ENCODE results near the gene SUN5. TPM values are rescaled to one million over a fixed set of nuclear protein-coding genes. Genes with fewer than 3 reads are reported as not detected.
A peak's percentile ranks its signal among the peaks of the same experiment; 100 is the strongest.

SUN5 gene
- total and polyA plus RNA-seq, 3 experiments from 2014 or later: not detected

- H3K36me3 ChIP-seq (ENCODE audit: insufficient read depth, low read length): no peaks in the 10 kb centered on the region
- ChIA-PET POLR2A (interaction anchor here (0.6 to 1.4 kb wide), 2 partner anchors 25 to 831 kb away, joined by 3 to 6 read pairs; no protein-coding TSS in a partner anchor), CTCF (interaction anchor here (1.9 to 2.4 kb wide), 4 partner anchors 8 to 58 kb away, joined by 8 to 12 read pairs (median 10); partner anchors contain the start of gene SUN5)
- Mint-ChIP-seq H3K4me3 (no peak overlapping the region), H3K36me3 (peaks cover 0 to 3% (median under 1%) of the 10 kb centered on the region in 3 donors), H3K27ac (peak overlapping the region in 2 of 8 donors; percentile 25 to 35), H3K4me1 (peaks cover 18 to 44% (median 34%) of the 10 kb centered on the region in 3 donors), H3K9me3 (peaks cover 0 to 4% (median 0%) of the 10 kb centered on the region in 5 donors), H3K27me3 (peaks cover 0 to 4% of the 10 kb centered on the region in 2 donors)
- no peak overlapping the region for H3K27ac ChIP-seq (ENCODE audit: low read depth, low read length)
- H3K9me3 ChIP-seq (ENCODE audit: low read length): no peaks in the 10 kb centered on the region
- no peak for DNase-seq
- no peaks in the 10 kb centered on the region for H3K27me3 ChIP-seq (ENCODE audit: insufficient read depth, low read length, poor library complexity, severe bottlenecking)
- H3K4me1 ChIP-seq (ENCODE audit: insufficient read depth, low read length): peaks cover 28% of the 10 kb centered on the region
- no peak overlapping the region for H3K4me3 ChIP-seq (ENCODE audit: low read length)
Observed at GRCh38 chr20:32946629-32947028, 57.6 kb downstream of the SUN5 start.

GRCh38 chr20:32945710-32946221, 58.5 kb downstream of the SUN5 start:
- Mint-ChIP-seq H3K36me3 (peaks cover 0 to 4% (median 3%) of the 10 kb centered on the region in 3 donors), H3K27ac (peak overlapping the region in 7 of 8 donors; percentile 17 to 90 (median 68)), H3K4me3 (peak overlapping the region in 3 of 7 donors; percentile 29 to 49 (median 42)), H3K4me1 (peaks cover 16 to 39% (median 28%) of the 10 kb centered on the region in 3 donors), H3K27me3 (peaks cover 0 to 6% of the 10 kb centered on the region in 2 donors), H3K9me3 (peaks cover 0 to 4% (median 0%) of the 10 kb centered on the region in 5 donors)
- Histone ChIP-seq H3K27me3 (ENCODE audit: insufficient read depth, low read length, poor library complexity, severe bottlenecking) (no peaks in the 10 kb centered on the region), H3K4me3 (ENCODE audit: low read length) (no peak overlapping the region), H3K9me3 (ENCODE audit: low read length) (no peaks in the 10 kb centered on the region), H3K36me3 (ENCODE audit: insufficient read depth, low read length) (no peaks in the 10 kb centered on the region), H3K4me1 (ENCODE audit: insufficient read depth, low read length) (peaks cover 19% of the 10 kb centered on the region), H3K27ac (ENCODE audit: low read depth, low read length) (no peak overlapping the region)
- DNase-seq: peak in 3 of 5 donors; percentile 17 to 58 (median 52)
- ChIA-PET POLR2A (interaction anchor here (1.0 to 1.4 kb wide), 2 partner anchors 26 to 32 kb away, joined by 4 to 6 read pairs; no protein-coding TSS in a partner anchor), CTCF (interaction anchor here (0.8 to 2.4 kb wide), 11 partner anchors 9 to 156 kb away, joined by 3 to 12 read pairs (median 4); partner anchors contain the start of gene SUN5)

- Mint-ChIP-seq H3K4me3 (no peak overlapping the region), H3K4me1 (peaks cover 15 to 18% (median 17%) of the 10 kb centered on the region in 3 donors), H3K9me3 (peaks cover 0 to 4% (median 0%) of the 10 kb centered on the region in 5 donors), H3K36me3 (peaks cover 0 to 4% (median 3%) of the 10 kb centered on the region in 3 donors), H3K27me3 (peaks cover 0 to 6% of the 10 kb centered on the region in 2 donors), H3K27ac (no peak overlapping the region)
- H3K36me3 ChIP-seq (ENCODE audit: insufficient read depth, low read length): no peaks in the 10 kb centered on the region
- CTCF ChIA-PET: interaction anchor here (1.1 kb wide), 1 partner anchor 153 kb away, joined by 3 read pairs; no protein-coding TSS in a partner anchor
- H3K4me1 ChIP-seq (ENCODE audit: insufficient read depth, low read length): peaks cover 19% of the 10 kb centered on the region
- POLR2A ChIA-PET: no interaction called here
- no peak for DNase-seq
- H3K27me3 ChIP-seq (ENCODE audit: insufficient read depth, low read length, poor library complexity, severe bottlenecking): no peaks in the 10 kb centered on the region
- H3K9me3 ChIP-seq (ENCODE audit: low read length): no peaks in the 10 kb centered on the region
- no peak overlapping the region for H3K4me3 ChIP-seq (ENCODE audit: low read length)
- no peak overlapping the region for H3K27ac ChIP-seq (ENCODE audit: low read depth, low read length)
Observed at GRCh38 chr20:32943490-32944052, 60.7 kb downstream of the SUN5 start.

GRCh38 chr20:32941155-32941885, 62.9 kb downstream of the SUN5 start:
- H3K4me1 Mint-ChIP-seq: peaks cover 10 to 12% (median 11%) of the 10 kb centered on the region in 3 donors
- Histone ChIP-seq H3K9me3 (ENCODE audit: low read length) (no peaks in the 10 kb centered on the region), H3K27ac (ENCODE audit: low read depth, low read length) (no peak overlapping the region), H3K4me1 (ENCODE audit: insufficient read depth, low read length) (peaks cover 13% of the 10 kb centered on the region), H3K36me3 (ENCODE audit: insufficient read depth, low read length) (no peaks in the 10 kb centered on the region), H3K4me3 (ENCODE audit: low read length) (no peak overlapping the region), H3K27me3 (ENCODE audit: insufficient read depth, low read length, poor library complexity, severe bottlenecking) (no peaks in the 10 kb centered on the region)
- ChIA-PET POLR2A (no interaction called here), CTCF (no interaction called here)
- H3K27ac Mint-ChIP-seq: no peak overlapping the region
- peaks cover 0 to 4% (median 0%) of the 10 kb centered on the region in 5 donors for H3K9me3 Mint-ChIP-seq
- H3K4me3 Mint-ChIP-seq: no peak overlapping the region
- peaks cover 0 to 4% (median 3%) of the 10 kb centered on the region in 3 donors for H3K36me3 Mint-ChIP-seq
- H3K27me3 Mint-ChIP-seq: peaks cover 0 to 5% of the 10 kb centered on the region in 2 donors
- DNase-seq: no peak

GRCh38 chr20:32934580-32934979, 69.7 kb downstream of the SUN5 start:
- H3K27me3 ChIP-seq (ENCODE audit: insufficient read depth, low read length, poor library complexity, severe bottlenecking): no peaks in the 10 kb centered on the region
- Mint-ChIP-seq H3K4me1 (no peaks in the 10 kb centered on the region), H3K36me3 (peaks cover 0 to 3% (median 0%) of the 10 kb centered on the region in 3 donors), H3K4me3 (no peak overlapping the region), H3K27me3 (no peaks in the 10 kb centered on the region), H3K9me3 (no peaks in the 10 kb centered on the region), H3K27ac (no peak overlapping the region)
- no peaks in the 10 kb centered on the region for H3K9me3 ChIP-seq (ENCODE audit: low read length)
- DNase-seq: no peak
- CTCF ChIA-PET: no interaction called here
- H3K4me3 ChIP-seq (ENCODE audit: low read length): no peak overlapping the region
- H3K27ac ChIP-seq (ENCODE audit: low read depth, low read length): no peak overlapping the region
- H3K4me1 ChIP-seq (ENCODE audit: insufficient read depth, low read length): no peaks in the 10 kb centered on the region
- POLR2A ChIA-PET: no interaction called here
- no peaks in the 10 kb centered on the region for H3K36me3 ChIP-seq (ENCODE audit: insufficient read depth, low read length)

Other genes starting within 250 kb of the SUN5 start
- 1 to 10 TPM in 1 of 2 experiments, under 1 TPM in 1; 1.00 to 1.4 TPM for gene DNMT3B, start 242.0 kb downstream of the SUN5 start, total RNA-seq
- gene DNMT3B, start 242.0 kb downstream of the SUN5 start, polyA plus RNA-seq: 0.22 TPM
- gene MAPRE1, start 184.5 kb downstream of the SUN5 start, total RNA-seq: 100 to 1,000 TPM; 154 to 159 TPM
- 96.3 TPM for gene MAPRE1, start 184.5 kb downstream of the SUN5 start, polyA plus RNA-seq
- gene EFCAB8, start 145.5 kb downstream of the SUN5 start, total RNA-seq: under 1 TPM; 0.35 to 0.69 TPM
- not detected for gene EFCAB8, start 145.5 kb downstream of the SUN5 start, polyA plus RNA-seq
- gene BPIFB2, start 3.3 kb upstream of the SUN5 start, total RNA-seq: not detected
- not detected for gene BPIFB2, start 3.3 kb upstream of the SUN5 start, polyA plus RNA-seq
- gene BPIFB6, start 27.2 kb upstream of the SUN5 start, total RNA-seq: not detected
- not detected for gene BPIFB6, start 27.2 kb upstream of the SUN5 start, polyA plus RNA-seq
- gene BPIFB3, start 49.5 kb upstream of the SUN5 start, total RNA-seq: not detected
- not detected for gene BPIFB3, start 49.5 kb upstream of the SUN5 start, polyA plus RNA-seq
- not detected for gene BPIFB4, start 75.2 kb upstream of the SUN5 start, total RNA-seq
- gene BPIFB4, start 75.2 kb upstream of the SUN5 start, polyA plus RNA-seq: not detected
- not detected for gene BPIFA2, start 163.7 kb upstream of the SUN5 start, total RNA-seq
- gene BPIFA2, start 163.7 kb upstream of the SUN5 start, polyA plus RNA-seq: not detected
- gene BPIFA3, start 212.9 kb upstream of the SUN5 start, total RNA-seq: not detected
- gene BPIFA3, start 212.9 kb upstream of the SUN5 start, polyA plus RNA-seq: not detected
- gene BPIFA1, start 231.6 kb upstream of the SUN5 start, total RNA-seq: not detected
- gene BPIFA1, start 231.6 kb upstream of the SUN5 start, polyA plus RNA-seq: not detected

All from CD8-positive, alpha-beta memory T cell (primary cell).